Neuron (in vitro differentiated cells): Measurements from ENCODE around the gene ANGPTL1.

ENCODE experiments used
- H2AFZ ChIP-seq: one replicate; pipeline ENCODE4 v1.6.1; 2013; ENCODE audit warnings: low read depth, mild to moderate bottlenecking, inconsistent platforms, low read length, moderate library complexity
- H3K27me3 ChIP-seq: one replicate; pipeline ENCODE4 v1.6.1; 2013; ENCODE audit warnings: low read length; ENCODE audit not compliant: insufficient read depth
- H3K36me3 ChIP-seq: one replicate; pipeline ENCODE4 v1.6.1; 2013; ENCODE audit warnings: low read length; ENCODE audit not compliant: insufficient read depth
- H3K4me1 ChIP-seq: one replicate; pipeline ENCODE4 v1.6.1; 2013; ENCODE audit warnings: low read length; ENCODE audit not compliant: insufficient read depth
- H3K4me3 ChIP-seq: 2 replicates; pipeline ENCODE4 v1.5.1; 2013; ENCODE audit warnings: mild to moderate bottlenecking, low read length, moderate library complexity
- H3K9me3 ChIP-seq: one replicate; pipeline ENCODE4 v1.6.1; 2013; ENCODE audit warnings: low read length

ANGPTL1 gene

DNA sequence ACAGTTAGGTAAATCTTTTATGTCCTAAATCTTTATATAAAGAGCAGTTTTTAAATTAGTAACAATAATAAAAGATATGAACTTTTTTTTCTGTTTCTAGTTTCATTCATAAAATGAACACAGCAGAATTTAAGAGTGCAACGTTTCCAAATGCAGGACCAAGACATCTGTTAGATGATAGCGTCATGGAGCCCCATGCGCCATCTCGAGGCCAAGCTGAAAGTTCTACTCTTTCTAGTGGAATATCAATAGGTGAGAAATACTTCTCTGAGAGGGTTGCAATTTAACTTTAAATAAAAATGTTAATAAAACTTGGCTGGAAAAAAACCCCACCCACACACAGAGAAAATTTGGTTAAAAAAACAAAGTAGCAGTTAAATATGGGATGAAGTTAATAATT is 15.0 kb upstream of the ANGPTL1 start:
- Histone ChIP-seq H3K4me1 (no peaks in the 10 kb centered on the region), H3K9me3 (no peaks in the 10 kb centered on the region), H2AFZ (no peak overlapping the region), H3K4me3 (no peak overlapping the region), H3K27me3 (no peaks in the 10 kb centered on the region), H3K36me3 (peaks cover 45% of the 10 kb centered on the region)

DNA sequence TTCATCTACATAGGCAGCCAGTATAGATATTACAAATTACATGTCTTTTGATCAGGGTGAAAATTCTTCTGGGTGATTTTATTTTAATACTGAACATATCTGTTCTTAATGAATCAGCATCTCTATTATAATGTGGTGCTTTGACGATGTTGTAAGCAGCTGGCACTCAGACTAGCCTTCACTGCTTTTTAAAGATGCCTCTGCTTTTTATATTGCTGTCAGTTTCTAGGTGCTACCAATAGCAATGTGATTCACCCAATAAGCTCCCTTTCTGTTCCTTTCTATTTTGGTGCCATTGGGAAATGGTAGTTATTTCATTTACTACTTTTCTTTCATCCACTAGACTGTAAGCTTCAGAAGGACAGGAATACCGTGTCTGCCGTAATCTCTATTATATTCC is 11.1 kb upstream of the ANGPTL1 start:
- Histone ChIP-seq H3K36me3 (peaks cover 23% of the 10 kb centered on the region), H3K4me3 (no peak overlapping the region), H3K9me3 (no peaks in the 10 kb centered on the region), H3K27me3 (no peaks in the 10 kb centered on the region), H3K4me1 (no peaks in the 10 kb centered on the region), H2AFZ (no peak overlapping the region)

DNA sequence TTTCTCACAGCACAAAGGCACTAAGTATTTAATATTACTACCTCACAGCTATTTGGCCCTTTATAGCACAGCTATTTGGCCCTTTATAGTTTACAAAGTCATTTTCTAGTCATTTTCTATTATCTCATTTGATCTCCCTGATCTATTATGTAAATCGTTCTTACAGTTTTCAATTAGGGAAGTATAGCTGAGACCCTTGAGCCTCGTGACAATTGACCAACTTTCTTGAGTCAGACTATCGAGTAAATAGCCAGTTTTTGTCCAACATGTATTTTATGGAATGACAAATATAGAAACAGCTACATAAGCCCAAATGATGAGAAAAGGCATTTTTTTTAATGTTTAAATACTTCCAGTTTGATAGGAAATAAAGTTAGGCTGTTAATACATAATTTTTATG is 7.0 kb upstream of the ANGPTL1 start:
- Histone ChIP-seq H3K4me3 (no peak overlapping the region), H3K27me3 (no peaks in the 10 kb centered on the region), H3K4me1 (no peaks in the 10 kb centered on the region), H3K9me3 (no peaks in the 10 kb centered on the region), H2AFZ (no peak overlapping the region), H3K36me3 (no peaks in the 10 kb centered on the region)

DNA sequence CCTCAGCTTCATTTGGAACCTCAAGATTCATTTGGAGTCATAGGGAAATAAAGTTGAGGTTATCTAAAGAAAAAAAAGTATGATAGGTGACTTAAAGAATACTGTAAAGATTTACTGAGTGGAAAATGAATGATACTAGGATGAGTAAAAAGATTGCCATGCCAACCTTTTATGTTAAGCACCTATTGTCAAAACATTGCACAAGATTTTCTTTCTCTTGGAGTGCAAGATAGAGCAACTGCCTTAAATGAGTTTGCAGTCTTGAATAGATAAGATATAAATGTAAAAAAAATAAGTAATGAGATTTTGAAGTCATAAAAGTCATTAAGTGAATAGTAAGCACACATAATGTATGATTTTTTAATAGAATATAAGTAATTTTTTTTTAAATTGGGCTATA is 5.1 kb upstream of the ANGPTL1 start:
- no peak overlapping the region for H2AFZ ChIP-seq
- H3K9me3 ChIP-seq = no peaks in the 10 kb centered on the region
- no peaks in the 10 kb centered on the region for H3K27me3 ChIP-seq
- peaks cover 5% of the 10 kb centered on the region for H3K4me1 ChIP-seq
- no peaks in the 10 kb centered on the region for H3K36me3 ChIP-seq
- H3K4me3 ChIP-seq = no peak overlapping the region

DNA sequence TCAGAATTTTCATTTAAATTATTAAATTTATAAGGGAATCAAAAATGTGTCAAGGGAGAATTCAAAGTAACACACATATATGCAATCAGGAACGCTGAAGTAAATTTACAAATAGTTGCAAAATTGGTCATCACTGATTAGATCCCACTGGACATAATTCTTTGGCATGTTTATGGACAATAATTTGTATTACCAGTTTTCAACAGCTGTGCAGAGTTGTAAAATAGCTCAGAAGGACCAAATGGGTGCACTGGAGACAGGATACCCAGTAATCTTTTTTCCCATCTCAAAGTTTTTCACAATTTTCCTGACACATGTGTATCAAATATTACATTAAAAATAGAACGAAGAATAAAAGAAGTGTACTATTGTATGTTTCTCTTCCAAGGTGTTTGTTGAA is 4.1 kb upstream of the ANGPTL1 start:
- Histone ChIP-seq H3K9me3 (no peaks in the 10 kb centered on the region), H3K36me3 (no peaks in the 10 kb centered on the region), H3K27me3 (no peaks in the 10 kb centered on the region), H3K4me3 (no peak overlapping the region), H2AFZ (no peak overlapping the region), H3K4me1 (peaks cover 14% of the 10 kb centered on the region)

DNA sequence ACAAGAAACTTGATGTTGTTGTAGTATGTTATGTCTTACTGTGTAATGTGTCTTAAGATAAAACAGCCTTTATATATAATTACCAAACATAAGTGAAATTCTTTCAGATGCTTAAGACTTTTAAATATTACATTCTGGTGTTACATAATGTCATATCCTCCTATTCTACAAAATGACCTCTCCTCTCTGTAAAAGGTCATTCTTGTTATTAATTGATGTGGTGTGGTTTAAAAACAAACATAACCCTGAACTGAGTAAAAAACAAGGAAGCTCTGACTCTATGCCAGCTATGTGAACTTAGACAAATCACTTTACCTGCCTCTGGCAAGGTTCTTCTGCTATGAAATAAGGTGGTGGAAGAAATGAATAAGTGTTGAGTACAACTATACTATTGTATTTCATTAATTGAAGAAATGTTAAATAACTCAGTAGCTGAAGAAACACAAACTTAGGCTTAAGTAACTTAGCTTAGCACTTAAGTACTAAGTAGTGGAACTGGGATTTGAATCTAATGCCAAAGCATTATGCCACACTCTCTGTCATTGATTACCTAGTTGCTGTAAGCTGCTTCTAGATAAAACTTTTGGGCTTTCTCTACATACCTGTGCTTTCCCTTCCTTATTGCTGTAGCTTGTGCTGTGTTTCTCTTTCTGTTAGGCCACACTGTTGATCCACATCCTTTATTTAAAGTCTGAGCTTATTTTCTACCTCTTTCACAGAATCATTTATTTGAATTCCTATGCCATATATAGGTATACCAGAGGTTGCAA is 859 bp upstream of the ANGPTL1 start:
- Histone ChIP-seq H3K9me3 (no peaks in the 10 kb centered on the region), H3K36me3 (no peaks in the 10 kb centered on the region), H2AFZ (no peak overlapping the region), H3K4me1 (peaks cover 25% of the 10 kb centered on the region), H3K4me3 (no peak overlapping the region), H3K27me3 (no peaks in the 10 kb centered on the region)

DNA sequence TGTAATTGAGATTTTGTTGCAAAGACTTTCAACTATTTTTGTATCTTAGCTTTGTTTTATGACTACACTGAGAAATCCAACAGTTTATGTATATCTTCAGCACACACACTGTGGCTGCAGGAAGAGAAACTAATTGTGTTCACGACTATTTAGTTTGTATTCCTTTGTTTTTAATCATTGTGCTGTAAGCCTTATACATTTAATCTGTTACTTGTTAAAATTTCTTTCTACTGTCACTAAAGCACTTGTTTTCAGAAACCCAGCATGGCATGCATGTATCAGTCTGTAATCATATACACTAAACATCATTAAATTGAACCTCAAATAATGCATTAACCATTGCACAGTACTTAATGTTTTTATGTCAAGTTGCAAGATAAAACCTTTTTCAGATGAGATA is 656 bp downstream of the ANGPTL1 start:
- Histone ChIP-seq H3K4me3 (no peak overlapping the region), H3K36me3 (no peaks in the 10 kb centered on the region), H3K4me1 (peaks cover 25% of the 10 kb centered on the region), H3K27me3 (no peaks in the 10 kb centered on the region), H3K9me3 (no peaks in the 10 kb centered on the region), H2AFZ (no peak overlapping the region)

DNA sequence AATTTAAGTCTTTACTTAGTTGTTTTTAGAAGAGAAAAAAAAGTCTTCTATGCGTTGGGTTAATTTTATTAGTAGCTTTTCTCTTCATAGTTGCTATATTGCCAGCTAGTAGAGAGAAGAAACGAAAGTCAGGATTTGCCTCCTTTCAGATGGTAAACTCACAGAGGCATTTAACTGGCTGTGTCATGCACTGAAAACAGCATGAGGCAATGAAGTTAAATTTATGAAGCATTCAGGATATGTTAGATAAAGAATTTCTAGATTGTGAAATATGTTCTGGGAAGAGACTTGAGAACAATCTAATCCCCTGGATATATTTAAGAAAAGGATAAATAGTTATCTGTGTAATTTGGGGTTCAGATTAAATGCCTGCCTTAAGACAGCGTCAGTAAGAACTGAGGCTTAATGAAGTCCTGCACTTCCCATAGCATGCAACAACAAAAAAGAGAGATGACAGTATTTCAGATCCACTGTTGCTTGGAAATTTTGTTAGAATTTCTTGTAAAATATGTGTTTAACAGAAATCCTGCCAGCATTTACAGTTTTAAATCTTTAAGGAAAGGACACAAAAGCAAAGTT is 1.7 kb downstream of the ANGPTL1 start:
- no peak overlapping the region for H3K4me3 ChIP-seq
- no peaks in the 10 kb centered on the region for H3K9me3 ChIP-seq
- no peak overlapping the region for H2AFZ ChIP-seq
- H3K27me3 ChIP-seq = no peaks in the 10 kb centered on the region
- peaks cover 2% of the 10 kb centered on the region for H3K36me3 ChIP-seq
- H3K4me1 ChIP-seq = peaks cover 25% of the 10 kb centered on the region

DNA sequence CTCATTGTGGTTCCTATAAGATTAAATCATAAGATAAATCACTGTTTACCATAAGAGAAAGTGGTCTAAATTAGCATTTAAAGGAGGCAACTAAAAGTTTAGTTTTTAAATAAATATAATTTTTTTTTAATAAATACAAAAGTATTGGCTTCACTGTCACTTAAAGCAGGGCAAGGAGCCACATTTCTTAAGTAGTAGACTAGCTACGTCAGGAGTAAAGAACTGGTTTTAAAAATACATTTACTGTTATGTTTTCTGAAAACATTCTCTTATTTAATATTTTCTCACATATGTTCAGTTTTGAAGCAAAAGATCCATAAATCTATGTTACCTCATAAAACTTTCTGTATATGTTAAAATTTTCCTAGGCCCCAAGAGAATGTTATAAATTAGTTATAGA is 2.2 kb downstream of the ANGPTL1 start:
- no peaks in the 10 kb centered on the region for H3K9me3 ChIP-seq
- peaks cover 2% of the 10 kb centered on the region for H3K36me3 ChIP-seq
- no peak overlapping the region for H2AFZ ChIP-seq
- no peak overlapping the region for H3K4me3 ChIP-seq
- H3K27me3 ChIP-seq = no peaks in the 10 kb centered on the region
- H3K4me1 ChIP-seq = peaks cover 25% of the 10 kb centered on the region

DNA sequence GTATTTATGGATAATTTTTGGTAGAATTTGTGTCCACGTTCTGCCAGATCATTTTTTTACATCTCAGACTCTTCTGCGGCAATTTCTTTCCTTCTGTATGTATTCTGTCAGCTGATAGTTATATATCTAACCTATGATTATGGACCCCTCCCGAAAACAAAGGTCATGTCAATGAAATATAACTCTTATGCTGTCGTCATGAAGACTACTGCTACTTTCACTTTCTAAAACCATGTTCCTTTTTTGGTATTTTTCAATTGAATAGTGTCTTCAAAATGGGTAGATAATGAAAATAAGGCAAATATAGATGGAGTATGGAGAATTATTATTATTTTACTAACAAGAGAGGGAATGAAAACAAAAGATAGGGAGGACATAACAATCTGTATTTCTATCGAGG is 3.2 kb downstream of the ANGPTL1 start:
- no peaks in the 10 kb centered on the region for H3K27me3 ChIP-seq
- peaks cover 2% of the 10 kb centered on the region for H3K36me3 ChIP-seq
- H3K9me3 ChIP-seq = no peaks in the 10 kb centered on the region
- no peak overlapping the region for H2AFZ ChIP-seq
- no peak overlapping the region for H3K4me3 ChIP-seq
- peaks cover 25% of the 10 kb centered on the region for H3K4me1 ChIP-seq

DNA sequence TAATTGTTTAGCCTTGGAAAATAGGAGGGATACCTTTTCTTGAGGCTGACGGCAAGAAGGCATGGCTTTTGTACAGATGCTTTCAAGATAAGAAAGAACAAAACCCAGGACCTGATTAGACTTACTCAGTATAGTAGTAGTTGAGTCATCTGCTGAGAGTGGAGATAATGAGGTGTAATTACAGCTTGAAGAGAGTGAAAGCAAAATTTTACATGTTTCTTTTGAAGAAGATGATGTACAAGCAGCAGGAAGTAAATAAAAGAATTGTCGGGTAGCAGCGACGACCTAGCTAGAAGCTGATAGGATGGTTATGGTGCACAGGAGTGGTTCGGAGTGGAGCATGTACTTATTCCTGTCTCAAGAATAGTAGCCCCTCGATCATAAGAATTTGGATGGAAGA is 6.6 kb downstream of the ANGPTL1 start:
- Histone ChIP-seq H3K36me3 (peaks cover 2% of the 10 kb centered on the region), H3K27me3 (no peaks in the 10 kb centered on the region), H3K4me1 (peaks cover 5% of the 10 kb centered on the region), H3K4me3 (no peak overlapping the region), H3K9me3 (no peaks in the 10 kb centered on the region), H2AFZ (no peak overlapping the region)

DNA sequence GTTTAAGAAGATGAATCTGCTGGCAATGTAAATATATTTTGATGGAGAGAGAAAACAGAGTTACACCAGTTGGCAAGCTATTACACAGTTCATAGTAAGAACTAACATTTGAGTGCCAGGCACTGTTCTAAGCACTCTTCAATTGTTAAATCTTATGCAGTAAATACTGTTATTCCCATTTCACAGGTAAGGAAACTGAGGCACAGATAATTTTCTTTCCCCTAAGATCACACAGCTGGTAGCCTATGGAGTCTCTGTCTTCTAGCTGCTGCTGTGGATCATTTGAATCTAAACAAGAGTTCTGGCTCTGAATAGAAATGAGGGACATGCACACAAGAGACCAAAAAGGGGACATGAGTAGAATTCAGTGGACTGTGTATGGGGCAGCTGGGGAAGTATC is 8.0 kb downstream of the ANGPTL1 start:
- H3K4me3 ChIP-seq = no peak overlapping the region
- no peak overlapping the region for H2AFZ ChIP-seq
- no peaks in the 10 kb centered on the region for H3K27me3 ChIP-seq
- H3K9me3 ChIP-seq = no peaks in the 10 kb centered on the region
- peaks cover 2% of the 10 kb centered on the region for H3K36me3 ChIP-seq
- no peaks in the 10 kb centered on the region for H3K4me1 ChIP-seq

DNA sequence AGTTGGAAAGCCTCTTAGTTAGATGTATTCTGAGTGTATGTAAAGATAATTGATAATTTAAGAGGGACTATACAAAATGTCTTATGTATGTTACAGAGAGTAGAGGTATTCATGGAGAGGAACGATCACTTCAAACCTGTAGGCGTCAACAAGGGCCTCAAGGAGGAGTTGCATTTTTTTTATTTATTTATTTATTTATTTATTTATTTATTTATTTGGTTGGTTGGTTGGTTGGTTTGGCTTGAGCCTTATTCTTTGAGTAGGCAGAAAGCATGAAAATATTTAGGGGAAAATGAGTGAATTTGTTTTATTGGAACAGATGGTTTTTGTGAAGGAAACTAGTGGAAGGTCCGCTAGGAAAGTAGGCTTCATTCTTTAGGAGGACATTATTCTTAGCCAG is 8.5 kb downstream of the ANGPTL1 start:
- H3K9me3 ChIP-seq = no peaks in the 10 kb centered on the region
- no peaks in the 10 kb centered on the region for H3K27me3 ChIP-seq
- H3K4me1 ChIP-seq = no peaks in the 10 kb centered on the region
- no peak overlapping the region for H2AFZ ChIP-seq
- H3K4me3 ChIP-seq = no peak overlapping the region
- peaks cover 2% of the 10 kb centered on the region for H3K36me3 ChIP-seq

DNA sequence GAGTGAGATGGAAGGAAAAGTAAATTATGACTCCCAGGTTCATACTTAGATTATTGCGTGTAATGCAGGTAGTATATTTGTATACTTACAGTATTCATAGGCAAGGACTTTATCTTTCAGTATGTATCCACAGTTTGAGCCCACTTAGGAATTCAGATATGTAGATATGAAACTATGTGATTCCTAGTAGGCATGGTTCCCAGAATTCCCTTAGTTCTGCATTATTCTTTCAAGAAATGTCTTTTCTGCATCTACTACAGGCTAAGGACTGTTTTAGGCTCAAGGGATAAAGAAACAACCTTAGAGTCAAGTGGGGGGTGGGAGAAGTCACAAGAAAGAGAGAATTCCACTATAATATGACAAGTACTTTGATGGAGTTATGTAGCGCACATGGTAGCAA is 13.8 kb downstream of the ANGPTL1 start:
- Histone ChIP-seq H3K9me3 (no peaks in the 10 kb centered on the region), H3K36me3 (no peaks in the 10 kb centered on the region), H2AFZ (no peak overlapping the region), H3K27me3 (no peaks in the 10 kb centered on the region), H3K4me1 (no peaks in the 10 kb centered on the region), H3K4me3 (no peak overlapping the region)
